H9 (cell line): Measurements from ENCODE around the gene PEX16. TPM values are rescaled to one million over a fixed set of nuclear protein-coding genes. Genes with fewer than 3 reads are reported as not detected.

ENCODE experiments used
- DNase-seq: peaks from one replicate; pipeline ENCODE4 v3.0.0-alpha.2; 2017
- H2AFZ ChIP-seq: one replicate; pipeline ENCODE4 v1.6.1; 2013; ENCODE audit warnings: mild to moderate bottlenecking, low read length, control low read depth, moderate library complexity
- H2AK5ac ChIP-seq: 2 replicates; pipeline ENCODE4 v1.6.1; 2013; ENCODE audit warnings: low read length, control low read depth, mixed read lengths; ENCODE audit not compliant: insufficient read length
- H2BK120ac ChIP-seq: one replicate; pipeline ENCODE4 v1.6.1; 2013; ENCODE audit warnings: low read depth, mild to moderate bottlenecking, low read length, control low read depth, inconsistent platforms; ENCODE audit not compliant: poor library complexity, severe bottlenecking
- H2BK12ac ChIP-seq: 2 replicates; pipeline ENCODE4 v1.6.1; 2013; ENCODE audit warnings: low read length, control low read depth, mixed read lengths, low read depth; ENCODE audit not compliant: insufficient read length
- H2BK15ac ChIP-seq: 2 replicates; pipeline ENCODE4 v1.6.1; 2013; ENCODE audit warnings: low read depth, low read length, control low read depth
- H2BK20ac ChIP-seq: one replicate; pipeline ENCODE4 v1.6.1; 2013; ENCODE audit warnings: low read depth, mild to moderate bottlenecking, low read length, control low read depth, inconsistent platforms; ENCODE audit not compliant: poor library complexity, severe bottlenecking
- H2BK5ac ChIP-seq: 2 replicates; pipeline ENCODE4 v1.6.1; 2013; ENCODE audit warnings: low read length, control low read depth, mixed read lengths; ENCODE audit not compliant: insufficient read length
- H3K14ac ChIP-seq: 2 replicates; pipeline ENCODE4 v1.6.1; 2013; ENCODE audit warnings: low read length, control low read depth; ENCODE audit not compliant: insufficient read depth
- H3K18ac ChIP-seq: 2 replicates; pipeline ENCODE4 v1.6.1; 2013; ENCODE audit warnings: low read depth, mild to moderate bottlenecking, mixed read lengths, low read length, control low read depth; ENCODE audit not compliant: insufficient read length
- H3K23ac ChIP-seq: 2 replicates; pipeline ENCODE4 v1.6.1; 2013; ENCODE audit warnings: low read length, control low read depth, mixed read lengths, low read depth; ENCODE audit not compliant: insufficient read length
- H3K23me2 ChIP-seq: 2 replicates; pipeline ENCODE4 v1.6.1; 2013; ENCODE audit warnings: low read depth, mild to moderate bottlenecking, mixed read lengths, low read length, control low read depth; ENCODE audit not compliant: insufficient read length, poor library complexity, severe bottlenecking
- H3K27ac ChIP-seq: 2 replicates; pipeline ENCODE4 v1.5.1; 2013; ENCODE audit warnings: low read length, control low read depth, mixed read lengths, low read depth; ENCODE audit not compliant: insufficient read length
- H3K27me3 ChIP-seq: 2 replicates; pipeline ENCODE4 v1.6.1; 2013; ENCODE audit warnings: low read length, control low read depth, inconsistent platforms; ENCODE audit not compliant: insufficient read depth
- H3K4ac ChIP-seq: 2 replicates; pipeline ENCODE4 v1.6.1; 2013; ENCODE audit warnings: low read depth, mild to moderate bottlenecking, control low read depth, inconsistent platforms, low read length, moderate library complexity
- H3K4me1 ChIP-seq: 2 replicates; pipeline ENCODE4 v1.6.1; 2013; ENCODE audit warnings: low read length, control low read depth, inconsistent platforms; ENCODE audit not compliant: insufficient read depth
- H3K4me2 ChIP-seq: 2 replicates; pipeline ENCODE4 v1.6.1; 2013; ENCODE audit warnings: low read length, control low read depth, mixed read lengths; ENCODE audit not compliant: insufficient read length, insufficient read depth
- H3K56ac ChIP-seq: 2 replicates; pipeline ENCODE4 v1.6.1; 2013; ENCODE audit warnings: low read depth, mild to moderate bottlenecking, mixed read lengths, low read length, control low read depth; ENCODE audit not compliant: insufficient read length
- H3K79me1 ChIP-seq: 2 replicates; pipeline ENCODE4 v1.6.1; 2013; ENCODE audit warnings: low read depth, mild to moderate bottlenecking, moderate library complexity, low read length, control low read depth, inconsistent platforms; ENCODE audit not compliant: insufficient read depth, poor library complexity, severe bottlenecking
- H3K79me2 ChIP-seq: 2 replicates; pipeline ENCODE4 v1.6.1; 2013; ENCODE audit warnings: low read length, control low read depth, inconsistent platforms; ENCODE audit not compliant: insufficient read depth
- H3K9ac ChIP-seq: 2 replicates; pipeline ENCODE4 v1.6.1; 2013; ENCODE audit warnings: low read length, control low read depth, mixed read lengths; ENCODE audit not compliant: insufficient read length; ENCODE audit errors: extremely low read depth
- H3K9me3 ChIP-seq: one replicate; pipeline ENCODE4 v1.6.1; 2013; ENCODE audit warnings: low read depth, low read length, inconsistent platforms; ENCODE audit not compliant: control insufficient read depth
- H3T11ph ChIP-seq: one replicate; pipeline ENCODE4 v1.6.1; 2013; ENCODE audit warnings: mild to moderate bottlenecking, low read length, control low read depth, inconsistent platforms
- H4K20me1 ChIP-seq: one replicate; pipeline ENCODE4 v1.6.1; 2013; ENCODE audit not compliant: control insufficient read depth, insufficient read length, insufficient read depth
- H4K5ac ChIP-seq: 2 replicates; pipeline ENCODE4 v1.6.1; 2013; ENCODE audit warnings: low read depth, mild to moderate bottlenecking, mixed read lengths, low read length, control low read depth; ENCODE audit not compliant: insufficient read length
- H4K8ac ChIP-seq: replicated peaks from 2 replicates; pipeline ENCODE4 v1.6.1; 2013; ENCODE audit warnings: low read length, control low read depth, mixed read lengths, low read depth; ENCODE audit not compliant: insufficient read length
- H4K91ac ChIP-seq: 2 replicates; pipeline ENCODE4 v1.6.1; 2013; ENCODE audit warnings: low read depth, mild to moderate bottlenecking, moderate library complexity, mixed read lengths, low read length, control low read depth; ENCODE audit not compliant: insufficient read length
- H3K27ac Mint-ChIP-seq, 3 experiments: 2 replicates in 2 of 3; 3 replicates in 1 of 3; pipeline ENCODE4 v1.8.0; 2020 to 2021; ENCODE audit warnings: mixed read lengths in 3 of 3, mild to moderate bottlenecking in 1 of 3, moderate library complexity in 1 of 3
- H3K27me3 Mint-ChIP-seq: 2 replicates; pipeline ENCODE4 v1.8.0; 2021; ENCODE audit warnings: low read depth, mild to moderate bottlenecking, moderate library complexity, mixed read lengths
- H3K36me3 Mint-ChIP-seq, 3 experiments: 2 replicates in 2 of 3; 3 replicates in 1 of 3; pipeline ENCODE4 v1.8.0; 2020 to 2021; ENCODE audit warnings: low read depth in 3 of 3, mixed read lengths in 3 of 3; ENCODE audit not compliant: insufficient read depth in 1 of 3
- H3K4me1 Mint-ChIP-seq, 2 experiments: 2 replicates each; pipeline ENCODE4 v1.8.0; 2020; ENCODE audit warnings: mixed read lengths in 2 of 2
- H3K4me3 Mint-ChIP-seq, 2 experiments: 2 replicates in 1 of 2; 3 replicates in 1 of 2; pipeline ENCODE4 v1.8.0; 2020 to 2021; ENCODE audit warnings: mild to moderate bottlenecking in 2 of 2, mixed read lengths in 2 of 2, moderate library complexity in 1 of 2
- H3K9me3 Mint-ChIP-seq, 2 experiments: 2 replicates in 1 of 2; 3 replicates in 1 of 2; pipeline ENCODE4 v1.8.0; 2020; ENCODE audit warnings: mild to moderate bottlenecking in 2 of 2, mixed read lengths in 2 of 2, moderate library complexity in 1 of 2
- CTCF ChIP-seq: fragments of 200-600 bp; sonication (generic); conservative IDR thresholded peaks from 3 replicates; pipeline ENCODE4 v1.8.0; 2021; ENCODE audit warnings: antibody characterized with exemption, mild to moderate bottlenecking
- WGBS: extraction: QIAGEN DNeasy Blood & Tissue Kit; methylation state at CpG from one replicate; pipeline ENCODE4 v1.1.7; 2013; ENCODE audit warnings: missing lambda C conversion rate, low lambda C conversion rate, mixed read lengths; ENCODE audit not compliant: insufficient read length; ENCODE audit errors: extremely low coverage; 5-methylcytosine and 5-hydroxymethylcytosine counted together
- total RNA-seq: library from RNA; stranded (reverse); gene quantifications from 2 replicates; pipeline ENCODE4 v1.2.1, GENCODE V29; 2021

Gene PEX16
- total RNA-seq, 1 experiment from 2014 or later = 30.8 TPM

- Mint-ChIP-seq H3K4me1 (no peaks in the 10 kb centered on the region), H3K27ac (no peak overlapping the region), H3K4me3 (no peak overlapping the region), H3K9me3 (peaks cover 2 to 6% of the 10 kb centered on the region in 2 experiments; a peak in 3 of 5 replicates), H3K27me3 (no peaks in the 10 kb centered on the region), H3K36me3 (peaks cover 14 to 28% (median 17%) of the 10 kb centered on the region in 3 experiments)
- Histone ChIP-seq H3K14ac (no peak overlapping the region), H3K79me2 (no peaks in the 10 kb centered on the region), H2BK120ac (no peak overlapping the region), H2AFZ (no peak overlapping the region), H3K23me2 (no peaks in the 10 kb centered on the region), H3K9me3 (no peaks in the 10 kb centered on the region), H3K4me1 (no peaks in the 10 kb centered on the region), H4K91ac (no peak overlapping the region), H3K56ac (no peak overlapping the region), H2BK12ac (no peak overlapping the region), H2BK20ac (no peak overlapping the region), H2BK15ac (no peak overlapping the region), H3K18ac (no peak overlapping the region), H4K20me1 (no peaks in the 10 kb centered on the region), H3K4ac (no peak overlapping the region), H3T11ph (no peak overlapping the region), H3K23ac (no peak overlapping the region), H2AK5ac (no peak overlapping the region), H3K27ac (no peak overlapping the region), H2BK5ac (no peak overlapping the region), H3K9ac (no peak overlapping the region), H3K27me3 (no peaks in the 10 kb centered on the region), H3K79me1 (no peaks in the 10 kb centered on the region), H4K5ac (no peak overlapping the region), H4K8ac (no peak overlapping the region), H3K4me2 (no peak overlapping the region)
- no peak for DNase-seq
- WGBS = no CpG with 5 or more reads among the region's 4 CpGs
- TF ChIP-seq CTCF = no peak
These were observed 42.9 kb upstream of the PEX16 start for GRCh38 chr11:45960387-45961095.
